OCI-LY7 (cell line): ENCODE results near the gene SEMA5A. TPM values are rescaled to one million over a fixed set of nuclear protein-coding genes. Genes with fewer than 3 reads are reported as not detected.

ENCODE experiments used
- BruUV-seq: library from RNA; stranded (reverse); fragments of 400-500 nt; replicated peaks from 2 replicates; lab custom pipeline; 2021; lab: Mats Ljungman, UMichigan
- CTCF ChIA-PET: fragments of 300-600 bp; sonication (Branson Sonifier 250); formaldehyde crosslinking; loops from one replicate; lab custom pipeline; 2022; ENCODE audit warnings: antibody characterized with exemption; ENCODE audit not compliant: unreplicated experiment; lab: Charles Lee
- POLR2A ChIA-PET: fragments of 300-600 bp; sonication (Branson Sonifier 250); formaldehyde crosslinking; loops from one replicate; lab custom pipeline; 2022; ENCODE audit warnings: antibody characterized with exemption; lab: Charles Lee
- DNase-seq: peaks from one replicate; pipeline ENCODE4 v3.0.0-alpha.2; 2015; ENCODE audit warnings: low spot score
- H2AFZ ChIP-seq: fragments of 200-600 bp; sonication (generic), shearing (Covaris generic); 2 replicates; pipeline ENCODE4 v1.6.1; 2014; ENCODE audit warnings: mild to moderate bottlenecking, antibody characterized with exemption, low read length, moderate library complexity
- H3K27ac ChIP-seq: fragments of 200-600 bp; sonication (generic); 2 replicates; pipeline ENCODE4 v1.5.1; 2014; ENCODE audit warnings: mixed run types, low read depth, mild to moderate bottlenecking, moderate library complexity, low read length, inconsistent platforms; ENCODE audit not compliant: poor library complexity, severe bottlenecking
- H3K36me3 ChIP-seq: fragments of 200-600 bp; sonication (generic); 2 replicates; pipeline ENCODE4 v1.6.1; 2014; ENCODE audit warnings: mild to moderate bottlenecking, antibody characterized with exemption, low read length, moderate library complexity, mixed read lengths; ENCODE audit not compliant: insufficient read depth
- H3K4me1 ChIP-seq: fragments of 200-600 bp; sonication (generic); 2 replicates; pipeline ENCODE4 v1.5.1; 2014; ENCODE audit warnings: mild to moderate bottlenecking, low read length; ENCODE audit not compliant: insufficient read depth, poor library complexity, severe bottlenecking
- H3K4me2 ChIP-seq: fragments of 200-600 bp; sonication (generic); 2 replicates; pipeline ENCODE4 v1.6.1; 2014; ENCODE audit warnings: mild to moderate bottlenecking, low read length
- H3K4me3 ChIP-seq: fragments of 200-600 bp; sonication (generic); 2 replicates; pipeline ENCODE4 v1.5.1; 2014; ENCODE audit warnings: mild to moderate bottlenecking, low read depth, low read length; ENCODE audit not compliant: poor library complexity, severe bottlenecking
- H3K79me2 ChIP-seq: fragments of 200-600 bp; sonication (generic); 2 replicates; pipeline ENCODE4 v1.6.1; 2016; ENCODE audit warnings: low read depth, mild to moderate bottlenecking, low read length, moderate library complexity, mixed read lengths; ENCODE audit not compliant: insufficient read depth
- H3K9me2 ChIP-seq: fragments of 200-600 bp; sonication (generic); 2 replicates; pipeline ENCODE4 v1.6.1; 2016; ENCODE audit warnings: mild to moderate bottlenecking, low read length, mixed read lengths; ENCODE audit not compliant: insufficient read depth
- H3K9me3 ChIP-seq: fragments of 200-600 bp; sonication (generic); 2 replicates; pipeline ENCODE4 v1.6.1; 2014; ENCODE audit warnings: mild to moderate bottlenecking, mixed run types, low read length, mixed read lengths
- H4K20me1 ChIP-seq: fragments of 200-600 bp; sonication (generic); 2 replicates; pipeline ENCODE4 v1.6.1; 2014; ENCODE audit warnings: mild to moderate bottlenecking, antibody characterized with exemption, low read length, moderate library complexity, mixed read lengths; ENCODE audit not compliant: insufficient read depth
- EZH2phosphoT487 ChIP-seq: fragments of 200-600 bp; sonication (generic); IDR thresholded peaks from 2 replicates; pipeline ENCODE4 v1.6.1; 2018; ENCODE audit warnings: low read depth, borderline replicate concordance, mild to moderate bottlenecking, mixed run types, antibody characterized with exemption, low read length, moderate library complexity, mixed read lengths
- intact Hi-C: fragments of 100-400 bp; cut with micrococcal nuclease; formaldehyde crosslinking; loops from one replicate; pipeline ENCODE4 v1.10.0; 2022; ENCODE audit not compliant: unreplicated experiment
- total RNA-seq, 2 experiments: library from RNA; depleted of rRNA in 1 of 2; stranded (reverse); fragments of >200 nt in 1 of 2; shearing (Covaris generic) in 1 of 2; gene quantifications; 2 replicates each; pipeline ENCODE4 v1.2.3, GENCODE V29; 2014 to 2022
- TF ChIP-seq, protein P1 (sequence below): fragments of 200-600 bp; sonication (generic); conservative IDR thresholded peaks from 2 replicates; pipeline ENCODE4 v1.5.1; 2014; ENCODE audit warnings: mild to moderate bottlenecking, antibody characterized with exemption, low read length, moderate library complexity, mixed read lengths

The SEMA5A gene
- total RNA-seq, 2 experiments from 2014 or later: not detected

DNA sequence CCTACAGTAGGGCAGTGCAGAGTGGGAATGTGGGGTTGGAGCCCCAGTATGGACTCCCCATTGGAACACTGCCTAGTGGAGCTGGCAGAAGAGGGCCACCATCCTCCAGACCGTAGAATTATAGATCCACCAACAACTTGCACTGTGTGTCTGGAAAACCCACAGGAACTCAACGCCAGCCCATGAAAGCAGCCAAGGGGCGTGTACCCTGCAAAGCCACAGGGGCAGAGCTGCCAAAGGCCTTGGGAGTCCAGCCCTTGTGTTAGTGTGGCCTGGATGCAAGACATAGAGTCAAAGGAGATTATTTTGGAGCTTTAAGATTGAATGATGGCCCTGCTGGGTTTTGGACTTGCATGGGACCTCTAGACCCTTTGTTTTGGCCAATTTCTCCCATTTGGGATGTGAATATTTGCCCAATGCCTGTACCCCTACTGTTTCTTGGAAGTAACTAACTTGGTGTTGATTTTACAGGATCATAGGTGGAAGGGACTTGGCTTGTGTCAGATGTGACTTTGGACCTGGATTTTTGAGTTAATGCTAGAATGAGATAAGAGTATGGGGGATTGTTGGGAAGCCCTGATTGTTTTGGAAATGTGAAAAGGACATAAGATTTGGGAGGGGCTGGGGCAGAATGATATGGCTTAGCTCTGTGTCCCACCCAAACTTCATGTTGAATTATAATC, 266.8 kb downstream of the SEMA5A start:
- Histone ChIP-seq H3K79me2 (no peaks in the 10 kb centered on the region), H3K4me3 (no peak overlapping the region), H3K9me2 (no peaks in the 10 kb centered on the region), H3K4me1 (no peaks in the 10 kb centered on the region), H3K36me3 (no peaks in the 10 kb centered on the region), H4K20me1 (no peaks in the 10 kb centered on the region), H3K9me3 (no peaks in the 10 kb centered on the region), H3K27ac (no peak overlapping the region), H3K4me2 (no peak overlapping the region), H2AFZ (no peak overlapping the region)
- no TSS peak for BruUV-seq
- POLR2A ChIA-PET: no interaction called here
- CTCF ChIA-PET: no interaction called here
- DNase-seq: no peak
- TF ChIP-seq EZH2phosphoT487: no peak
- intact Hi-C loops: no loop called here

DNA sequence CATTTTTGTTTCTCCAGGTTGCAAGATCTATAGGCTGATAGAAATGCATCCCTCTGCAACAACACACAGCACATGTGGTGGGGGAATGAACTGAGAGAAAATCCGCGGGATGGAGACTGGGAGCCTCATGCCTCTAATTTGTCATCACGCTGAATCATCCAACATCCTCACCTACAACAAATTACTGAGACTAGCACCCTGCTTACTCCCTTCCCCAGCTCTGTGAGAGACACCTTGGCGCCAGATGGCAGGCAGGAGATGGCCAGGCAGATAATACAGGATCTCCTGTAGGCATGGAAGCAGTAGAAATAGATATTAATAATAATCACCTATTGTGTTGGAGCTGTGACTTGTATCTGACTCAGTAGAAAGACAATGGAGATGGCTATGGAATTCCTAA, 276.9 kb downstream of the SEMA5A start:
- DNase-seq: no peak
- BruUV-seq: no TSS peak
- H3K9me3 ChIP-seq: no peaks in the 10 kb centered on the region
- H3K36me3 ChIP-seq: no peaks in the 10 kb centered on the region
- no peaks in the 10 kb centered on the region for H3K4me1 ChIP-seq
- H3K27ac ChIP-seq: no peak overlapping the region
- no peak overlapping the region for H3K4me3 ChIP-seq
- no peaks in the 10 kb centered on the region for H3K9me2 ChIP-seq
- ChIA-PET POLR2A (interaction anchor here (1.4 kb wide), 1 partner anchor 14 kb away, joined by 6 read pairs; no protein-coding TSS in a partner anchor), CTCF (no interaction called here)
- H4K20me1 ChIP-seq: no peaks in the 10 kb centered on the region
- no peak for TF ChIP-seq EZH2phosphoT487
- TF ChIP-seq, protein P1, sequence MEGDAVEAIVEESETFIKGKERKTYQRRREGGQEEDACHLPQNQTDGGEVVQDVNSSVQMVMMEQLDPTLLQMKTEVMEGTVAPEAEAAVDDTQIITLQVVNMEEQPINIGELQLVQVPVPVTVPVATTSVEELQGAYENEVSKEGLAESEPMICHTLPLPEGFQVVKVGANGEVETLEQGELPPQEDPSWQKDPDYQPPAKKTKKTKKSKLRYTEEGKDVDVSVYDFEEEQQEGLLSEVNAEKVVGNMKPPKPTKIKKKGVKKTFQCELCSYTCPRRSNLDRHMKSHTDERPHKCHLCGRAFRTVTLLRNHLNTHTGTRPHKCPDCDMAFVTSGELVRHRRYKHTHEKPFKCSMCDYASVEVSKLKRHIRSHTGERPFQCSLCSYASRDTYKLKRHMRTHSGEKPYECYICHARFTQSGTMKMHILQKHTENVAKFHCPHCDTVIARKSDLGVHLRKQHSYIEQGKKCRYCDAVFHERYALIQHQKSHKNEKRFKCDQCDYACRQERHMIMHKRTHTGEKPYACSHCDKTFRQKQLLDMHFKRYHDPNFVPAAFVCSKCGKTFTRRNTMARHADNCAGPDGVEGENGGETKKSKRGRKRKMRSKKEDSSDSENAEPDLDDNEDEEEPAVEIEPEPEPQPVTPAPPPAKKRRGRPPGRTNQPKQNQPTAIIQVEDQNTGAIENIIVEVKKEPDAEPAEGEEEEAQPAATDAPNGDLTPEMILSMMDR: no peak
- no peaks in the 10 kb centered on the region for H3K79me2 ChIP-seq
- H3K4me2 ChIP-seq: no peak overlapping the region
- intact Hi-C loops: no loop called here
- H2AFZ ChIP-seq: no peak overlapping the region

DNA sequence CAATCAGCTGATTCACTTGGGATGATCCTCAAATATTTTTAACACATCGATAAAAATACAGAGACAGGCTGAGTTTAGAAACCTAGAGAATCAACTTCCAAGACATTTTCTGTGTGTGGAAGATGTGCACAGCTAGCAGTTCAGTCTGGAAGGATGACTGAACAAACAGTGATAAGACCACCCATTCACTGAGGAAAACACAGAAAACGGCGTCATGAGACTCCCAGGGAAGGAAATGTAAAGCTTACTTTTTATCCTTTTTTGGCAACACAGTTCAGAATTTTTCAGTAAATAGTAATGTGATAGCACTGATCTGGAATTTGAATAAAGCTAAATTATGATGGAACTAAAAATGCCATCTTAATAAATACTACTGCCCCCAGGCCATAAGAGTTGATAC, 277.6 kb downstream of the SEMA5A start:
- no peaks in the 10 kb centered on the region for H4K20me1 ChIP-seq
- no peak overlapping the region for H3K27ac ChIP-seq
- H3K4me2 ChIP-seq: no peak overlapping the region
- intact Hi-C loops: no loop called here
- H2AFZ ChIP-seq: no peak overlapping the region
- no peaks in the 10 kb centered on the region for H3K9me3 ChIP-seq
- H3K36me3 ChIP-seq: no peaks in the 10 kb centered on the region
- no TSS peak for BruUV-seq
- no peaks in the 10 kb centered on the region for H3K79me2 ChIP-seq
- no peak for TF ChIP-seq EZH2phosphoT487
- ChIA-PET CTCF (no interaction called here), POLR2A (no interaction called here)
- no peak overlapping the region for H3K4me3 ChIP-seq
- H3K9me2 ChIP-seq: no peaks in the 10 kb centered on the region
- H3K4me1 ChIP-seq: no peaks in the 10 kb centered on the region
- DNase-seq: no peak
